HG03159 (cell line): ENCODE measurements around the gene MAN1A2.
A peak's percentile ranks its signal among the peaks of the same experiment; 100 is the strongest.

Source experiments
- ATAC-seq: cut with Tn5 transposase; IDR thresholded peaks from one replicate; pipeline ENCODE4 v1.9.1; 2021; ENCODE audit warnings: mild to moderate bottlenecking, moderate library complexity; ENCODE audit not compliant: unreplicated experiment

The MAN1A2 gene

DNA sequence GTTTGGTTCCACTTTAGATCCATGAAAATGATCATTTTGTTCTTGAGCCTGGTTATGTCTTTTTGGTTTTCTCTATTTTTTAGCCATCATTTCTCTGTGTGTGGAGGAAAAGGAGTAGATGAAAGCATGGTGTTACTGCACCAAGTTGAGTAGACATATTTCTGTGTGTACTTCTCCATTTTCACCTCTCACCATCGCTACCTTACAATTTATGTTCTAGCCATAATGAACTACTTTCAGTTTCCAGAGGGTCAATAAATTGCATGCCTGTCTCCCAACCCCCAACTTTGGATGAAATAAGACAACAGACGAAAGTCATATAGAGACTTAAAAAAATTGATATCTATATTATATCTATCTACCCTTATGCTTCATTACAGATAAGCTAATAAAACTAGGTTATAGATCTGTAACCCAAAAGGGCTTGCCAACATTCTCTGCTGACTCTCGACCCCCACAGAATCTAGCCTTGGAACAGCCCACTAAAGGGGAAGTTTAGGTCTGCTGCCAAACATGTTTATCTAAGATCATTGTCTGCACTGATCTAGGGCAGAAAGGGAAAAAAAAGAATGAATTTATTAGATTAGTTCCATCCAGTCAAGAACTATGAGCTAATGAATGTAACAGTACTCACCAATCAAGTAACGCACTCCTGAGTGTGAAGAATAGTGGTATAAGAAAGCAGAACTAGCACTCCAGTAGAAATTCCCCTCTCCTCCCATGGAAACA, 7.5 kb upstream of the MAN1A2 start:
- ATAC-seq, result no peak

DNA sequence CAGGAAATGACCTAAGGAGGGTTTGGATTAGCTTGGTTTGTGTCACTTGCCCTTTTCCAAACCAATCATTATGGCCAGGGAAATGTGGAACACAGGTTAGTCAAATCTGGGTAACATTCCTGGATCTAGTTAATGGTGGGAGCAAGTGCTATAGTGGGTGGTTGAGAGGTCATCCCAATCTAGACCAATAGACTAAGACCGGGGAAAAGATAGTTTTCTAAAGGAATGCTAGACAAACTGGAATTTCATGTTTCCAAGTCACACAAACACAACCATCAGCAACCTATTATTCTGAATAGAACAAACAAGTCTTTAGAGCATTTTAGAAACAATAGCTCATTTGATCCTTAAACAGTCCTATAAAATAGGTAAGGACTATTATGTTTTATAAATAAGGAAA, 4.3 kb upstream of the MAN1A2 start:
- ATAC-seq, result no peak

DNA sequence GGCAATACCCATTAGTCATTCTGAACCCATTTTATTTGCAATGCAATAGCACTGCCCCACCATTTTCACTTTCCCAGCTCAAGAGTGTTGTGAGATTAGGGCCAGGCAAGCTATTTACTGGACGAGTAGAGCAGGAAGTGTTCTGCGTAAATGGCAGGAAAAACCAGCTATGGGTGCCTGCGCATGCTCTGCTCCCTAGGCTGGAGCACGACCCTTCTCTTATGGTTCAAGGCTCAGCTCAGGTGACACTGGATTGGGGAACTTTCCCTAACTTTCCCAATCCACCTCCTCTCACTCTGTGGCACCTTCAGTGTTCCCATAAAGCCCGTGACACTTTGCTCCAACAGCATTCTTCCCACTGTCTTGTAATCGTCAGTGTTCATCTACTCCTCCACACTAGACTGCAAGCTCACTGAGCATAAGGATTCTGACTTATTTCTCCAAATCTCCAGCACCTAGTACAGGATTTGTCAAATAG, 3.6 kb upstream of the MAN1A2 start:
- no peak for ATAC-seq

DNA sequence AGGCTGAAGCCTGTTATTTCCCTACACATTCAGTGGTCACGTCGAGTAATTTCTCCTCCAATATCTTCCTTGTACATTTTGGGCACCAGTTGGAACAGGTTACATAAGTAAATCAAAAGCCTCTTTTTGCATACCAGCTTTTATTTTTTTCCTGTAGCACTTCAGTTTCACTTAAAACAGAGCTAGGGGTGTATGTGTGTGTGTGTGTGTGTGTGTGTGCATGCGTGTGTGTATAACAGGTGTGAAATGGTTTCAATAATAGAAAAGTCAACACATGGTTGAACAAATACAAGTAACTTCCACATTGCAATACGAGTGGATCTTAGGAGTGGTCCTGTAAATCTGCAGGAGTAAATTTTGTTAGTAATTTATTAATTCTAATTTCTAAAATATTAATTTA, 3.0 kb upstream of the MAN1A2 start:
- ATAC-seq, result no peak

DNA sequence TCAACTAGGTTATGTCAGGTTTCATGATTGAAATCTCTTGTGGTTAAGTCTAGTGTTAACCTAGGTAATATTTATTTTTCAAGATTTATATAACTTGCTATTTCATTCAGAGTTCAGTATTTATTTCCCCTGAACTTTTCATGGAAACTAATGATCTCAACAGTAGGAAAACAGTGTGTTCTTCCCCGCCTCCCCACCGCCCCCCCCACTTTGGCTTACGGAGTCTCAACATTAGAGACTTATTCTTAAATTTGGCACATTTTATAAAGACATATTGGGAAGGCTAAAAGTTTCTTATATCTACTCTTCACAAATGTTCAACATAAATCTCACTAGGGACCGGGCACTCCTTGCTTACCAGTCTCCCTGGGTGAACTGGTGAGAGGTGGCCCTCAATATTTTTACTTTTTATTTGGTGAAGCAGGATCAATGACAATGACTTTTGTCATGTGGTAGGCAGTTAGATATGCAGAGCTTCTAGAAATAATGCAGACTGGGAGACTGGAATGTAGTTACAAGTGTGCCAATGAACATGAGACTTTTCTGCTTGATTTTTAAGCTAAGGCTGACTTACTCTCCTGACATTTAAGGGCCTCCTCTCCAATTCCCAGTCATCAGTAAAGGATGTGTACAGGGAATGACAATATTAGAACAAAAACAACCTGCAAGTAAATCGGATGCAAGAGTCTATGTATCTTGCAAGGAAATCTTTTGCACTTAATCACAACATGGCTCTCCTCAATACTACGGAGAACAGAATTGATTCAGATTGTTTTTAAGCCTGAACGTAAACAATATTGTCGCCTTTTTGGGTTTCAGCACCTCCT, 1.7 kb upstream of the MAN1A2 start:
- ATAC-seq, result no peak

DNA sequence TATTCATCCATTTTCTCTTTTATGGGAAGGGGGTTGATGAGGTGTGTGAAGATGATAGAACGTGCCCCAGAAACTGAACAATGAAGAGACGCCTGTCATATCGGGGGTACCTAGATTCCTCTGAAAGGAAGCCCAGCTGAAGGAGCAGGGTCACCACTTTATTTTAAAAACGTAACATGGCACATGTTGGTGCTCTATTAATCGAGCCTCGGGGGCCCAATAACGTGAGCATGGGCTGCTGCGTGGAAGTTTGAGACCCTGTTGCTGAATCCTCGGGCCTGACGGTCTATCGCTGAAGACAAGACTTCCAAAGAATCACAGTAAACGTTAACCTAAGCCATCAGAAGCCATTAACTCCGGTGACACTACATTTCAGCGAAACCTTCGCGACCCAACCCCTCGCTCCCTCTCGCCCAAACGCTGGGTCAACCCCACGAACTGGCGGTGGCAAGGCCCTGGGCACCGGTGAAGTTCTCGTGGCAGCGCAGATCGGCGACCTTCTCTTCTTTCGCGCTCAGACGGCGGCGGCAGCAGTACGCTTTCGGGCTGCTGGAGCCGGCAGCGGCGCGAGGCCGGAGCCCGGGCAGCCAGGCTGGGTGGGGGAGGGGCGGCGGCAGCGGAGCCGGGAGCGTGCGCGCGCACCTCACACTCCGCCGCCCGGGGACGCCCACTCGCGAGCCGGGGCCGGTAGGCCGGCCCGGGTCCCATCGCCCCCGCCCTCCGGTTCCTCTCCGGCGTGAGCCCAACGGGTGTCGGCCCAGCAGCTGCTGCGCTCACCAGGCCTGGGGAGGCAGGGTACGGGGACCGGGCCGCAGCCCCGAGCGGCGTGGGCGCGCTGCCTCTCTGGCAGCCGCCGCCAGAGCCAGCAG, 838 bp upstream of the MAN1A2 start:
- ATAC-seq, result peak; percentile 42

DNA sequence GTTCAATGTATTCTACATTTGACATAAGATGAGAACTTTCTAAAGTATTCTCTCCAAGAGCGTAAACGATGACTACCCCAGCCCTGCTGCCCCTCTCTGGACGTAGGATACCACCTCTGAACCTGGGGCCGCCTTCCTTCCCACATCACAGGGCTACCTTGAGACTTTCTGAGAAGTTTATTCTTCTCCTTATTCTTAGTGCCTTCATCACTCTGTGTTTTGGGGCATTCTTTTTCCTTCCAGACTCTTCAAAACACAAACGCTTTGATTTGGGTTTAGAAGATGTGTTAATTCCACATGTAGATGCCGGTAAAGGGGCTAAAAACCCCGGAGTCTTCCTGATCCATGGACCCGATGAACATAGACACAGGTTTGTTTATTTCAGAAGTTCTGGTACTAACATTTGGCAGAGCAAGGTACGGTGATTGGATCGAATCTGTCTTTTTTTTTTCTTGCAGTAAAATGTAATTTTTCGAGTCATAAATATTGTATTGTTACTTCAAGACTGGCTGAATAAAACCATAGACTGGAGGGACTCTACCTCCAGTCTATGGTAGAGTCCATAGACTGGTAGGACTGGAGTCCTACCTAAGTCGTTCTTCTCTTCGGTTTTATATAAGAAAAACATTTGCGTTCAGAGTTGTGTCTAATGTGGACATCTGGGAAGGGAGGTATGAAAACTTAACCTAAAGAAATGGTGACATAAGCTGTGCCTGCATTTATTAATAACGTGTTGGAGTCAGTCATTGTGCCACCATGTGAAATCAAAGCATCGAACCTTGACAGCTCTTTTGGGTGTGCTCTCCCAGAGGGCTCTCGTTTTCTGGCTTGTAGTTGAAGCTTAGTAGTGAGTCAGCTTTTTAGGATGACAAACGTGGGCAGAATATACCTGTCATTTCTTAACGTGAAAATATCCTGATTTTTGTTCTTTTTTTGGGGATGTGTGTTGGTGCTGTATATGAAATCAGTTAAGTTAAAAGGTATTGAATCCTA, 1.2 kb downstream of the MAN1A2 start:
- no peak for ATAC-seq

DNA sequence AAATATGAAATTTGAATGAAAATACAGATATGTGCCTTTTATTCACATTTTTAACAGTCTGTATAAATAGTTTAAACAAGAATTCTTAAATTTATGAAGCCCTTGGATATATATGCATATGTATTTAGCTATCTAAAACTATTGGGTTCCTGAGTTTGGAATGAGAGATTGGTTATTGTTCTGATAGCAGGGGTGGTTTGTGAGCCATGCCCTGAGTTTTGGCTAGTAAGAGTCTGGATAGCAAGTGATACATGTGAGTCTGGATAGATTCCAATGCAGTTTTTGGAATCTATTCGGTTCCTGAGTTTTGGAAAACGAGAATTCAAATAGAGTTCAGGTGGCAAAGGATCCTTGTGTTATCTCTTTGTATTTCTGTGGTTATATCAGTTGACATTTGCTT, 2.8 kb downstream of the MAN1A2 start:
- no peak for ATAC-seq

DNA sequence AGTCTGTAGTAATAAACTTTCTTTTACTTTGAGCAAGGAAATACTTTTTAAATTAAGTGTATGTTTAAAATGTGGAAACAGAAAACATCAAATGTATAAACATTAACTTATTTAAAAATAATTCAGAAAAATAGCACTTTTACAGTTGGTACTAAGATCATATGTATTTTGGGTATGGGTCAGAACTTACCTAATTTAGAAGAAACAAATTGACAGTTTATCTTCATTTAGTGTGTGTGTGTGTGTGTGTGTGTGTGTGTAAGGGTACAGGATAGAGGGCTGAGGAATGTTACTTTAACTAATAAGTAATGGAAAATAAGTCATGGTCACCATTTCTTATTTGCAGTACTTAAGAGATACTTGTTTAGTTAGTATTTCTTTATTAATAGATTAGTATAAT, 3.3 kb downstream of the MAN1A2 start:
- ATAC-seq, result no peak

DNA sequence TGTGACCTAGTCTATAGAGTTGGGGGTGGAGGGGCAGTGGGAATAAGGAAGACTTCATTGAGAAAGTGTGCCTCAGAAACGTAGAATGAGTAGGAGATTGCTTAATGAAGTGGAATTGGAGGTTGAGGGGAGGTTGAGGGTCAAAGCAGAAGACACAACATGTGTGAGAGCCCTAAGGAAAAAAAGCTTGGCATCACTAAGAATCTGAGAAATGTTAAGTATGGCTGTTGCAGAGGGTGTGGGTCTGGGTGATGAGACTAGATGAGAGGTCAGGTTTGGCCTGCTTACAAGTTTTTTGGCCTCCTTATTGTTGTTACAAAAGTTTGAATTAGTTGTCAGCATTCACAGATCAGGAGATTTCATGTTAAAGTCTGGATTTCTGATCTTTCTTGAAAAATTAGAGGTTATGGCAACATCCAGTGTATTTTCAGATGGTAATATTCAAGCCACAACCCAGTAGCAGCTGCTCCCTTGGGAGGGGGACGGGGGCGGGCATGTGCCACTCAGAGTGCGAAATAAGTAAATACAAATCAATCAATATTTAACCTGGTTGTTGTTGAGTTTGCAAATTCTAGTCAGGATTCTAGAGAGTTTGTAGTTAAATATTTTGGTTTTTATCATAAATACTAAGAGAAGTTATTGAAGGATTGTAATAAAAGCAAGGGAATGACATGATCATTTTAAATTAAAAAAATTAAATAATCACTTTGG, 4.3 kb downstream of the MAN1A2 start:
- ATAC-seq, result no peak

DNA sequence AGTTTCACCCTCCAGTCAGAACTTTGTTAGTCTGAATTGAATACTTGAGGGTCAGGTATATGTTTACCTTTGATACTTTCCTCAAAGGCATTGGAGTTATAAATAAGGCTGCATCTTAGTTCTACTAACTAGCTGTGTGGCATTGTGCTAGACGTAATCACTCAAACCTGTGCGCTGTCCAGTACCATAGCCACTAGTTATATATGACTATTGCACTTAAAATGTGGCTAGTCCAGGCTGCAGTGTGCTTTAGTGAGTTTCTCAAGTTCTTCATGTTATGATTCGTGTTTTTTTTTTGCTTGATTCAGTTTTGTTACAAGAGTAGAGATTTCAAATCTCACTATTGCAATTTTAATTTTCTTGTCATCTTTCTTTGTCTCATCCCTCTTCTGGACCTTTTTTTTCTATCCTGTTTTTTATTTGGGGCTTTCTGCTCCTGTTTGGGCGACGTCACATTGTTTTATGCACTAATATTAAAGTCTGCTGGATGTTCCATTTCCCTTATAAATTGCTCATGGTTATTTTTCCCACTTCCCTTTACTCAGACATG, 5.7 kb downstream of the MAN1A2 start:
- no peak for ATAC-seq

DNA sequence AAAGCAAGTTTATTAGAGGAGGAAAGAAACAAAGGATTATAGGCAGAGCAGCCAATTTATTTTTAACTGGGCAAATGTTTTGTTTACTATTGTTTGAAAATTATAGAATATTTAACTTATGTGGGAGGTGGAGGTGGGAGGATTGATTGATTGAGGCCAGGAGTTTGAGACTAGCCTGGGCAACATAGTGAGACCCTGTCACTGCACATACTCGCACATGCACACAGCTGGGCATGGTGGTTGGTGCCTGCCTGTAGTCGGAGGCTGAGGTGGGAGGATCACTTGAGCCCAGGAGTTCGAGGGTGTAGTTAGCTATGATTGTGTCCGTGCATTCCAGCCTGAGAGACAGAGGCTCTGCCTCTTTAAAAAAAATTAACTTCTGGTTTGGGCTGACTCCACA, 6.7 kb downstream of the MAN1A2 start:
- no peak for ATAC-seq

DNA sequence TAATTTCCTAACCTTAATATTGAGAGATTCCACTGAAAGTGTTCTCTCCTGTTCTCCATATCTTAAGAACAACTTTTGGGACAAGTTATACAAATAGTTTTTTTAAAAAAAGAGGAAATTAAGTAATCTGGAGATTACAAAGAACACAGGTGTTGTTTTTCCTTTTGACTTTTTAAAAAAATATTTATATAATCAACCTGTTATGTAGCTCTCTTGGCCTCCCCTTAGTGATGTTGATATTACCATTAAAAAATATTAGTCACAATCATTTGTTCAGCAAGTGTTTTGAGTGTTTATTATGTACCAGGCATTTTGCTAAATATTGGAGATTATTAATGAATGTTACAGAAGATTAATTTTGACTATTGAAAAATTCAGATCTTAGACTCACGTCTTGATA, 8.1 kb downstream of the MAN1A2 start:
- no peak for ATAC-seq

DNA sequence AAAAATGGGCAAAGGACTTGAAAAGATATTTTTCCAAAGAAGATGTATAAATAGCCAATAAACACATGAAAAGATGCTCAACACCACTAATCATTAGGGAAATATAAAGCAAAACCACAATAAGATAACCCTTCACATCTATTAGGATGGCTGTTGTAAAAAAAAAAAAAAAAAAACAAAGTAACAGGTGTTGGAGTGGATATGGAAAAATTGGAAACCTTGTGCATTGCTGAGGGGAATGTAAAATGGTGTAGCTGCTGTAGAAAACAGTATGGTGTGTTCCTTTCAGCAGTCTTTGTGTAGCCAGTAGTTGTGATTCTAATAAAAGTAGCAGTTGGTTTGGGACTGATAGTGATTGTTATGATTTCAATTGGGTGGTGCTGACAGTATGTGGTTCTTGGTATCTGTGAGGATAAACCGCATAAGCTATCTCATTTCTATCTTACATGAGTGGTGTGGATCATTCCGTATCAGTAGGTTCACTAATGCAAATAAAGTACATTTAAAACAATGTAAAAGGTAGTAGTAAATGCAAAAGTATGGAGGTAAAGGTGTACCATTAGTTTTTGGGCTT, 19.9 kb downstream of the MAN1A2 start:
- no peak for ATAC-seq

DNA sequence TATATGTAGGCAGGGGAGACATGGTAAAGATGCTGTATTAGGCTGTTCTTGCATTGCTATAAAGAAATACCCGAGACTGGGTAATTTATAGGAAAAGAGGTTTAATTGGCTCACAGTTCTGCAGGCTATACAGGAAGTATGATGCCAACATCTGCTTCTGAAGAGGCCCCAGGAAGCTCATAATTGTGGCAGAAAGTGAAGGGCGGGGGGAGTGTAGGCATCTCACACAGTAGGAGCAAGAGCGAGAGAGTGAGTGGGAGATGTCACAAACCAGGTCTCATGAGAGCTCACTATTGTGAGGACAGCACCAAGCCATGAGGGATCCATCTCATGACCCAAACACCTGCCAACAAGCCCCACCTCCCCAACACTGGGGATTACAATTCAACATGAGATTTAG, 21.1 kb downstream of the MAN1A2 start:
- ATAC-seq, result no peak

DNA sequence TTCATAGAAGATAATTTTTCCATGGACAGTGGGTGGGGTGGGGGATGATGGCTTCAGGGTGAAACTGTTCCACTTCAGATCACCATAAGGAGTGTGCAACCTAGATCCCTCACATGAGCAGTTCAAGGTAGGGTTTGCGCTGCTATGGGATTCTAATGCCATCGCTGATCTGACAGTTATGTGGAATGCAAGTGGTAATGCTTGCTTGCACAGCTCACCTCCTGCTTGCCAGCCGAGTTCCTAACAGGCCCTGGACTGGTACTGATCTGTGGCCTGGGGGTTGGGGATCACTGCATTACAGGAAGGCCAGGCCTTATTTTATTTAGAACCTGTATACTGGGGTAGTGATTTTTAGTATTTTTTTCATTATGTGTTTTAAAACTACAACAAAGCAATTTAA, 22.0 kb downstream of the MAN1A2 start:
- ATAC-seq, result no peak

DNA sequence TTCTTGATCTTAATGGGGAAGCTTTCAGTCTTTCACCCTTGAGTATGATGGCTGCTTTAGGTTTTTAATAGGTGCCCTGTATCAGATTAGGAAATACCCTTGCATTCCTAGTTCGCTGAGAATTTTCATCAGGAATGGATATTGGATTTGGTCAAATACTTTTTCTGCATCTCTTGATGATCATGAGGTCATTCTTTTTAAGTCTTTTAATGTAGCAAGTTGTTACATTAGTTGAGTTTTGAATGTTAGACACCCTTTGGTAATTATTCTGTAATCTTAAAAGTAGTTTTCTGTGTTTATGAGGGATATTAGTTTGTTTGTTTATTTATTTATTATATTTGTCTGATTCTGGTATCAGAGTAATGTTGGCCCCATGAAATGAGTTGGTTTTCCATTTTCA, 22.5 kb downstream of the MAN1A2 start:
- no peak for ATAC-seq

DNA sequence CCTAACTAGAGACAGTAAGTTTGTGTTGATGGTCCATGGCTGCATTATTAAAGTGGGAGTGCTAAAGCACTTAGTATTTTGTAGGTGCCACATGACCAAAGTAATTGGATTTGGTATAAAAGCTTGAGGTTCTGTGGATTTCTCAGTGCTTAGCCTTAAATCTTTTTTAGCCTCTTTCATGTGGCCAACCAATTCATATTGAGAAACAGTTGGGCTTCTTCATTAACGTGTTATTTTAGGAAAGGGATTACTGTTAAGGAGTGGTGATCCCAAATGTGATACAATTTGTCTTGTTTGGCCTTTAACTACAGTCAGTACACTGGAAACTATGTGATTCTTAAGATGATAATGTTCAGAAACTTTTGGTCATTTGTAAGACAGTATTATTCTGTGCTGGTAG, 25.5 kb downstream of the MAN1A2 start:
- ATAC-seq, result no peak

DNA sequence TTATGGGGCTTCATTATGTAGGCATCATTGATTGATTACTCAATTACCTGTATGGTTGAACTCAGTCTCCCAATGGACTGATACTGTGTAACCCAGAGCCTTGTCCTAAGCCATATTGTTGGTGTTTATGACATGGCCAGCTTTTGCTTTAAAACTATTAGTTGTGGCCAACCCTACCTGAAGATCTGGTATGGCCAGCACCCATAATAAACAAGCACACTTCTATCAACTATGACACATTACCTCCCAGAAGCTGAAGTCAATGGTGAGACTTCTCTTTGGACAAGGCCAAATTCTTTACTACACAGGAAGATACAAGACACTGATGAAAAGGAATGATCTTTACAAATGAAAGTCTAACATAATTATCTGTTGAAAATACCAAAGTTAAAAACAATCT, 28.8 kb downstream of the MAN1A2 start:
- ATAC-seq, result no peak
